Cerebellar nuclear complex (tissue), 1 donor: ENCODE measurements around the gene USP1.

Experiments used
- DNase-seq, 2 experiments: peaks; one replicate each; lab custom pipeline; 2025; lab: John Stamatoyannopoulos, UW

USP1 gene

DNA sequence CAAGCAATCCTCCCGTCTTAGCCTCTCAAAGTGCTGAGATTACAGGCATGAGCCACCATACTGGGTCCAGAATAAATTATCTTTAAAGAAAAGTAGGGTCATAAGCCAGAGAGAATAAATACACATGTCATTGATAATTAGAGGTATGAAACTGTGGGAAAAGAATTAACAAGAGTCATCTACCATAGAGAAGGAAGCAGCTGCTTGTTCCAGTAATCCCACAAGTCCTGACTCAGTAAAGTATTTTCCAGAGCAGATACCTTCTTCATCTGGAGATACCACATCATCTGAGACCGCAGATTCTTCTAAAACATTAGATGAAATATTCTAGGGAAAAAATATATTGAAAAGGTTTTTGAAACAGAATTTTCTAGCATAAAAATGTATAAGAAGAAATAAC lies 55.7 kb downstream of the USP1 start:
- no peak for DNase-seq

DNA sequence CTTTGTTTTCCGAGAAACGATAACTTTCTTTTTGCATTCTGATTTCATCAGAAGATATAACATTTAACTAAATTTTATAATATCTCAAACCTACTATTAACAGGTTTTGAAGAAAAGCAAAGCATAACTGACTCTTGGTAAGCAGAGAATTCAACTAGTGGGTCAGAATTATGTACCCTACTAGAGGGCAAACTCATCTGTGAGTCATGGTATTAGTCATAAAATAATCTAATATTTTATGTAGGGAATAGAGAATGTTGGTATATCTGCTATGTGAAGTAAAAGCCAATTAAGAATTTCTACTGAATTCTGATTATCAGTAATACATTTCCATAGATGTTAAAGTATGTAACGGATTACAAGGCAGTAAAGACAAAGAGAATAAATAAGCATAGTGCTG lies 56.8 kb downstream of the USP1 start:
- no peak for DNase-seq

DNA sequence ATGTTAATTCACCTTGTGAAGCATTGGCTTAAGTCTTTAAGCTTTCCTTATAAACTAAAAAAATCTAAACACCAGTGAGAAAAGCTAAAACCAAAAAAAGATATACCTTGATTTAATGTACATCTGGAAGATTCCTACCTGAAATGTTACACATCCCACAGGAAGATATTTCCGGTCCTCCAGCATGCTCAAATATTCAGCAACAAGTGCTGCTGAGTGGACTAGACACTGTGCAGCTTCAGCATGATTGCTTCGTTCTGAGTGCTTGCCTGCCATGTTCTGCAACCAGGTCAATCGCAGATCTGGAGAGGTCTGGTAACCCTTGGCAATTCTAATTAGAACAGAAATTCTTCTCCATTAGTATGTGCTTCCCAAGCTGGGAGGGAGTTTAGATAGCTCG lies 57.3 kb downstream of the USP1 start:
- no peak for DNase-seq

DNA sequence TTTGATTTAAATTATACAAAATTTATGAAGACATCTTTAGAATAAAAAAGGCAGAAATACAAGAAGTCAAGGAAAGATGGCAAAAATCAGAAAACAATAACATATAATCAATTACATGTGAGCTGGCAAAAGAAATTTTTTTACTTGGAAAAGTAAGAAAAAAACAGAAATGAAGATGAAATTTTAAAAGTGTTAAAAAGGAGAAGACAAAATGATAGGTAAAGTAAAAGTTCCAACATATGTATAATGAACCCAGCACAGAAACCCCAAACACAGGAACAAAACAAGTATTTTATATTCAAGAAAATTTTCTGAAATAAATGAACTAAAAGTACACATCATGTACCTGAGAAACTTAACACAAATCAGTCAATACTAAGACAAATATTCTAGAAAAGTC lies 63.4 kb downstream of the USP1 start:
- DNase-seq: no peak
